GM21528 (cell line): ENCODE measurements around the gene NAA38.

Experiments used
- ATAC-seq: cut with Tn5 transposase; IDR thresholded peaks from one replicate; pipeline ENCODE4 v1.9.1; 2021; ENCODE audit warnings: mild to moderate bottlenecking, moderate library complexity; ENCODE audit not compliant: unreplicated experiment, low FRiP score

NAA38 gene

DNA sequence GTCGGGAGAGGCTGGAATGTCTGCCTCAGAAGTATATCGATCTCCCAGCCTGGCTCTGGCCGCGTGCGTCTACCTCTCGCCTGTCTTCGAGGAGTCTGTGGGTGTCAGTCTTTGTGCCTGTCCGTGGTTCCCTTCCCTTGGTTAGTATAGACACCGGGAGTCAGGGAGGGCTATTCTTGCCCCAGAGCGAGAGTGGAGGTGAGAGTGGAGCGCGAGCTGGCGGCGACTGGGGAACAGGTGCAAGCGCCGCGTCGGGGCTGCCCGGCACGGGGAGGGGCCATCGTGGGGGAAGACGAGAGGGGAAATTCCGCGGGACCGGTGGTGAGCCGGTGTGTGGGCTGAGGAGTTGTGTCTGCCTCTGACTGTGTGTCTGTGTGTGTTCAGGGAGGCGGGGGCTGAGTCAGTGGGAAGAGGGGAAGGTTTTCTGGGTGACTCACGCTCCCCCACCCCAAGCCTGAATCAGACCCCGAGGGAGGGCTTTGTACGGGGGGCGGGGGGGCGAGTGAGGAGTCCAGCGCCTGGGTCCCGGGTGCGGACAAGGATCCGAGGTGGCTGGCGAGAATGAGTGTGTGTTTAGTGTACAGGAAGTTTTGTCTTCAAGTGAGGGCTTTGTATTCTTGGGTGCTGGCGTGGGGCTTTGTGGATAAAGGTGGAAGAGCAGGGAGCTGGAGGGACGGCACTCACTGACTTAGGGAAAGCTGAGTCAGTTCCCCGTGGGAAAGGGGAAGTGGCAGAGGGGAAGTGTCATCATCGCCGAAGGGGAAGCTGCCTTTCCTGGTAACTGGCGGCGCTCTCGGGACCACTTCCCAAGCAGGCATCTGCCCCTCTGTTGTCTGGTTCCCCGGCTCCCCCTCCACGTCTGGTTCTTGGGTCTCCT, 14.7 kb downstream of the NAA38 start:
- ATAC-seq: no peak

DNA sequence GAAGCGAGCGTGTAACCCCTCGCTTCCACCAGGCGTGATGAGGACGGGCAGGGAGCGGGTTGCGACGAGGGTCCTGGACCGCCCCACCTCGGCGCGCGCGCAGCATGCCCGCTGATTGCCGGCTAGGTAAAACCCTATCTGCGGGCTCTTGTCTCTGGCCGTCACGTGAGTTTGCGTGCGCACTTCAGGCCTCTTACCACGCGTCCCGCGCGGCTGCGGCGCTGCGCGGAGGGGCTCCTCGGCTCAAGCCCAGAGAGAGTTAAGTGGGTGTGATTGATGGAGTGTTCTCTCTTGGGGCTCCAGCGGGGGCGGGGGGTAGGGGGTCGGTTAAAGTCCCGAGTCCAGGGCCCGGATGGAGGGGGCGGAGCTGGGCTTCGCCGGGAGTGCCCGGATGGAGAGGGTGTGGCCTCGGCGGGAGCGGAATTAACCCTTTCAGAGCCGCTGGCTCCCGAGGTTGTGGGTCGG, 15.4 kb downstream of the NAA38 start:
- no peak for ATAC-seq

DNA sequence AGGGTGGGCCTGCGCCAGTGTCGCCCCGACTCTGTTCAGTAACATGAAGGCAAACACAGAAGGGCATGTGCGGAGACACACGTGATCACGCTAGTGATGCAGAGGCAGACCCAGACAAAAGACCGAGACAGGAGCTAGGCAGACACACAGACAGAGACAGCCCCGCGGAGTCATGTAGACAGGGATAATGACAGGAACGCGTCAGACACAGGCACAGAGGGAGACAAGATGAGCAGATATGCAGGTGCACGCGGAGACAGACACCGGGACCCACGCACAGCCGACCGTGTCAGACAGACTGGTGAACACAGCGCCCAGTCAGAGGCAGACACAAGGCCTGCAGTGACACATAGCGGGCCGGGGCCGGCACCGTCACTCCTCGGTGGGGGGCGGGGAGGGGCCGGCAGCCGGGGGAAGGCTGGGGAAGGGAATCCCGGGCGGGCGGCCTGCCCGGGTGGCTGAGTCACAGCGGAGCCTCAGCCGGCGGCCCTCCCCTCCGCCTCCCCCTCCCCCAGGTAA, 15.9 kb downstream of the NAA38 start:
- no peak for ATAC-seq

DNA sequence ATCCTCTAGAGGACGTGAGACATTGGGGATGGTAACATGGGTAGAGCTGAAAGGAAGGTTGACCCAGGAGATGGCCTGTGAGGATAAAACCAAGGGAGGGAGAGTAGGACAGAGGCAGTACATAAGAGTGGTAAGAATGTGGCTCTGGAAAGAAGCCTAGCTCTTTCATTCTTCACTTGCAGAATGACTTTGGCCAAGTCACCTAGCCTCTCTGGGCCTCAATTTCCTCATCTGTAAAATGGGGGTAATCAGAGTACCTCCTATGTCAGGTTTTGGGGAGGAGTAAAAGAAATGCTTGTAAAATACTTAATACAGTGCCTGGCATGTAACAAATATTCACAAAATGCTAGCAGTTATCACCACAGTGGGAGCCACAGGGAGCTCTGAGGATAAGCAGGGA, 16.5 kb downstream of the NAA38 start:
- ATAC-seq: no peak

DNA sequence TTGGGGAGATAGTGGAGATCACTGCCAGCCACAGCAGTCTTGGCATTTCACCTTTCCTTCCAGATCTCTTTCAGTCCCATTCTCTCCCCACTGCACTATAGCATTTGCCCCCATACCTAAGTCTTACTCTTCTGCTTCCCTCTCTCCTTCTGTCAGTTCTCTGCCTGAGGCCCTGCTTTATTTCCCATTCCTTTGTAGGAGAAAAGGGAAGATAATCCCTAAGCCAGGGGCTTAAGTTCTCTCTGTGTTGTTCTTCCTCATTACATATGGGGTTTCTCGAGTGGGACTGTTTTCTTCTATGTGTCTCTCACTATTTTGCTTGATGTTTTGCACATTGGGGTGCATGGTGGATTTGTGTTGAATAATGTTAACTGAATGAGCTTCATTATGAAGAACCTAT, 16.9 kb downstream of the NAA38 start:
- ATAC-seq: no peak

DNA sequence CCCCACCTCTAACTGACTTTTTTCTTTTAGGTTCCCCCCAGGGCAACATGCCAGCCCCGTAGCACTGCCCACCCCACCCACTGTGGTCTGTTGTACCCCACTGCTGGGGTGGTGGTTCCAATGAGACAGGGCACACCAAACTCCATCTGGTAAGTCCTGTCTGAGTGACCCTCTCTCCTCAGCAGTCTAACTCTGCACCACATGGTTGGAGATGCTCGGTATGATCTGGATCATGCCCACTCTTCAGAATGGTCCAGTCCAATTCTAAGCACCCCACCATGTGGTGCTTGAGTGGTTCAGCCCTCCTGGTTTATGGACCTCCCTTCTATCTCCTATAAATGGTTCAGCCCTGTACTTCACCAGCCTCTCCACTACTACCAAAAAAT, 17.5 kb downstream of the NAA38 start:
- ATAC-seq: no peak

DNA sequence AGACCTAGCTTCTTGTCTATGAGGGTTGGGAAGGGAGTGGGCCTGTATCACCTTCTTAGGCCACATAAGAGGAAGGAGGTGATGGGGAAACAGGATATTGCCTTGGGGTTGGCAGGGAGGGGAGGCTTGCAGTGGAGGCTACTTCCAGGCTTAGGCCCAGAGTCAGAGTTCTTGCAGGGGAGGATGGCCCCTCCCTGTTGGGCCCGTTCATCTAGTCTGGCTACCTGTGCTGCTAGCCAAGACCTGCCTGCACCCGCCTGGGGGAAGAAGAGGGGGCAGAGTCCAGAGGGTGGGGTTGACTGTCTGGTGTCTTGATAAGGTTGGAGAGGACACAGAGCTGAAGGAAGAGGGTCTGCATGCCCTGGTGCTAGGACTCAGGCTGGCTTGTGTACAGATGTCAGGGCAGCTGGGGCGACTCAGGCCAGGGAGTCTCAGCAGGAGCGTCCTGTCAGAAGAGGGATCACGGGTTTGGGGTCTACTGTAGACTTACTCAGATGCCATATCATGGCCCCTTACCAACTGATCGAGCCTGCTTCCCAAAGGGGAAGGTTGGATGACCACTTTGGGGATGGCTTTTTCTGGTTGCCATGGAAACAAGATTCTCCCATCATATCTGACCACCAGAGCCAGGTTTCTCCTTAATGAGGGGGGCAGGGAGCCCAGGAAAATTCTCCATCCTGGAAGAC, 18.0 kb downstream of the NAA38 start:
- no peak for ATAC-seq

DNA sequence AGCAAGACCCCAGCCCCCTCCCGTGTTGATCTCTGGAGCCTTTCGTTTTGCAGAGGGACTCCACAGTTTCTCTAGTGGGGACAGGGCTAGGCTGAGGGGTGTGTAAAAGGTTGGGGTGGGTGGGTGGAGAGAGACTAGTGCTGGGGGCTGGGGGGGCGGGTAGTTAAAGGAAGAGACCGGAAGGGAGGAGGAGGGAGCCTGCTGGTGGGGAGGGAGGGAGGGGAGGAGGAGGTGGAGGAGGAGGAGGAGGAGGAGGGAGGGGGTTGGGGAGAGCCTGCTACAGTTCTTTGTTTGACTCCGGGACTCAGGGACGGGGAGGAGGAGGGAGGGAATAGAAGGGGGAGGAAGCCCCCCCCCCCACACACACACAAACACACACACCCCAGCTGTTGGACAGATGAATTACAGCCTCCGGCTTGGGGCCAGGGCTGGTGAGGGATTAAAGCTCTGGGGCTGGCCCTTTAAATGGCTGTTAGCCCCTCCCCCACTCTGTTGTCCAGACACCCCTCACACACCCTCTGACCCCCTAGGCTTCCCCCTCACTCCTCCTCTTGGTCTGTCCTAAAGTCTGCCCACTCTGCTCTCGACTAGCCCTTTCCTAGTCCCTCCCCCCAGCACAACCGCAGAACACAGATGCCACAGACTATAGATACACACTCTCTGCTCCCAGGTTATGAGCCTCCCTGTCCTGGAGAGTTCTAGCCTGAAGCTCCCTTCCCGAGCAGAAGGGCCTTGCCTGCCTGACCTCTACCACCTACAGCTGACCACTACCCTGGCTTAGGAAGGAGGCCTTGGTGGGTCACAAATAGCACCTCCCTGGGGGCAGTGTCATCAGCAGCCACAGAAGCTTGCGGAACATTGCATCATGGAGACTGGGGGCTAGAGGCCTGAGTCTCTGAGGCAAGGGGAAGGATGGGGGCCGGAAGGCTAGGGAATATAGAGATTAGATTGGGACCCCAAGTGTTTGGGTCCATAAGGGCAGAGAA, 19.0 kb downstream of the NAA38 start:
- no peak for ATAC-seq

DNA sequence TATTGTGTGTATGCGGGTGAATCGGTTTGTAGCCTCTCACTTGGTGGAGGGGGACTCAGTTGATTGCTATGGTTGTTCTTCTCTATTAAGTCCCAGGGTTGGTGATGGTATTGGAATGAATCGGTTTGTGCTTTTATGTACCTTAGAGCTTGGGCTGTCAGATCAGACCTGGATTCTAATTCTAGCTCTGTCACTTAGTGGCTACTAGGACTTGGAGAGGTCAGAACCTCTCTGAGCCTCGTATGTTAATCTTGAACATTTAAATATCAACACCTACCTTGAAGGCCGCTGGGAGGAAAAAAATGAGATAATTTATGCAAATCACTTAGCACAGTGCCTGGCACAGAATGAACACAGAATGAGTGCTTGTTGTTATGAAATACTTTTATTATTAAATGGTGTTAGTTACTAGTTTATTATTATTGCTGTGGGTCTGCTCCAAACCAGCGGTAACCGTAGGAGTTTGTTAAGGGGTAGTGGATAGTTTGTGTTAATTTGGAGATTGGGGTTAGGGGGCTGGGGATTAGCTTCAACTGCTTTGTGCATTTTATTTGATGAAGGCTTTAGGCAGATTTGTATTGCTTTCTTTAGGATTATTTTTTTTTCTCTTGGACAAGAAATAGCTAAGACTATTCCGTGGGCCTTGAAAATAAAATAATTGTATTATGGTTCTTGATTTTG, 19.8 kb downstream of the NAA38 start:
- no peak for ATAC-seq

DNA sequence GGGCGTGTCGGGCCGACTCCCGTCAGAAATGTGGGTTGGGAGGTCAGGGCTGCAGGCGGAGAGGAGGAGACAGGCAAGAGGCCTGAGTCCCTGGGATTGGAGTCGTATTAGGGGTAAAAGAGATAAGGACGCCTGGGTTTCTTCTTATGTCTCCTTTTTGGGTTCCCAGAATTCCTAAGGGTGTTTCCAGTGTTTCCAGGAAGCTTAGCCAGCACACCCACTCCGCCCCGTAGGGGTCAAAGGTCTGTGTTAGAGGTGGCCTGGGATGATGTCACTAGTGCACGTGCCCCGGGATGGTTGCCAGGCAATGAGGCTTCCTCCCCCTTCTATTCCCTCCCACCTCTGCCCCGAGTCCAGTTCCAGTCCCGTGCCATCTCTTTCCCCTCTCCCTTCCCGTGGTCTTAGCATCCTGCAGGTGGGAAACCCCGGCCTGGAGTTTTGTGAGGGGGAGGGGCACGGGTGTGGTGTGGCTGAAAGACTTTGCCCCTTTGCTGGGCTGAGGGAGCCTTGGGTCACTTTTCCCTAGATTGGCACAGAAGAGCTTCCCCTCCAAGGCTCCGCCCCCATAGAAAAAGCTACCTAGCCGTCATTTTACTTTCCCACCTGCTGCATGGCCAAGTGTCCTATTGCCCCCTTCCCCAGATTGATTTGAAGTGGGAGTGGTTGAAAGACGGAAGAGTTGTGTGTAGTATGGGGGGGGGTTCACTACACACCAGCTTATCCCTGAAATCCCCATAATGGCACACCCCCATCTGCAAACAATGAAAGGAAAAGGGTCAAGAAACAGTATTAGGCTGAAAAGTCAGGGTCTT, 20.6 kb downstream of the NAA38 start:
- ATAC-seq: no peak

DNA sequence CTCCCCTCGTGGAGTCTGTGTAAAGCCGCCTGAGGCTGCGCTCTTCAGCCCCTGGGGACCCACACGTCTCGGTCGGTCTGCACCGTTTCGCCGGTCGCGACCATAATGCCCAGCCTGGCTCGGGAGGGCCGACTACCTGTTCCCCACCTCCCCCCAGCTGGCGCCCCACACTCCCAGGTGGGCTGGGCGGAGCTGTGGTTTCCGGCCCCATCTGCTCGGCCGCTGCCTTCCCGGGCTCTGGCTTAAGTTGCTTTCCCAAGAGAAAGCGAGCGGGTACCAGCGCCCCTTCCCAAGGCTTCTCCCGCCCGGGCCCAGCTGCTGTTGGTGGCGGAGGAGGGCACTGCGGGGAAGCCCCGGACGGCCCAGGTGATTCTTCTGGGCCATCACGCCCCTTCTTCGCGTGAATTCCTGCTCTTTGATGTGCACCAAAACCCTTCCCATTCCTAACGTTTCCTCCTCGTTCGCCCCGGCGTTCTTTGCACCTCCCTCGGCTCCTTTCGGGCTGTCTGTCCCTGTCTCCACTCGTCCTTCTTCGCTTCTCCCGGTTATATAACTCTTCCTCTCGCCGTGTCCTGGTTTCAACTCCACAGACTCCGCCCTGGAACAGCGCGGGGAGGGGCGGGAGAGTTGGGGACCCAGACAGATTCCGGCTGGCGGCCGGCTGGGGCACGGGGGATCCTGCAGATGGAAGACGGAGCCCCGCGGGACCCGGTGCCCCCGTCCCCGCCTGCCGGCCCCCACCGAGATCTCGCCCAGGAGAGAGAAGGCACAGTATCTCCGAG, 21.4 kb downstream of the NAA38 start:
- peak; percentile 17 for ATAC-seq

DNA sequence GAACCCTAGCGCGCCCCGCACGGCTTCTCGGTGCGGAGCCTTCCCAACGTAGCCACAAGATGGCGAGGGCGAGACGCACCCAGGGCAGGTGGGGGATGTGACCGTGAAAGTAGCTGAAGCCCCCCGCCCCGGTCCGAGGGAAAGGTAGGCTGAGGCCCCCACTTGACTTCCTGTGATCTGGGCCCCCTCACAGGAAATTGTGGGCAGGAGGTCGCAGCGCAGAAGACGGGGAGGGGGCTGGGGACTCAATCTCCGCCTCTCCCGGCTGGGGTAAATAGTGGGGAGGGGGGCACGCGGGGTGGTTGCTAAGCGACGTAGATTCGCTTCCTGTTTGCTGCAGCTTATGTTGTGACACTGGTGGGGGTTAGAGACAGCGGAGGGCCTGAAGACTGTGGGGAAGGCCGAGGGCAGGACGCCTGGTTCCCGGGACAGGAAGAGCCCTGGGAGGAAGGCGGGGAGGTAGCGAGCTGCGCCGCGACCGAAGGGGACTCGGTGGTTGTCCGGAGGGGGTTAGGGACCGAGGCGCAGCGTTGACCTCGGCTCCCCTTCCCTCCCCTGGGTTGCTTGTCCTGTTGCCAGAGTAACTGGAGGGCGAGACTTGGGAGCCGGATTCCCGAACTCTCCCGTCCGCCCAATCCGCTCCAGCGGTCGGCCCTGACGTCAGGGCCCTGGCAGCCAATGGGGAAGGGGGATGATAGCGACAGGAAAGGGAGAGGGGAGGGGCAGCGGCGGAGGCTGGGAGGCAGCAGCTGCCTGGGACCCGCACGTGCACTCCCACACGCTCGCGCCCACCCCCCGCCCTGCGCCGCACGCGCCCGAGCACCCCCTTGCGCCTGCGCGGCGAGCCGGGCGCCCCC, 22.2 kb downstream of the NAA38 start:
- ATAC-seq: peak; percentile 39

DNA sequence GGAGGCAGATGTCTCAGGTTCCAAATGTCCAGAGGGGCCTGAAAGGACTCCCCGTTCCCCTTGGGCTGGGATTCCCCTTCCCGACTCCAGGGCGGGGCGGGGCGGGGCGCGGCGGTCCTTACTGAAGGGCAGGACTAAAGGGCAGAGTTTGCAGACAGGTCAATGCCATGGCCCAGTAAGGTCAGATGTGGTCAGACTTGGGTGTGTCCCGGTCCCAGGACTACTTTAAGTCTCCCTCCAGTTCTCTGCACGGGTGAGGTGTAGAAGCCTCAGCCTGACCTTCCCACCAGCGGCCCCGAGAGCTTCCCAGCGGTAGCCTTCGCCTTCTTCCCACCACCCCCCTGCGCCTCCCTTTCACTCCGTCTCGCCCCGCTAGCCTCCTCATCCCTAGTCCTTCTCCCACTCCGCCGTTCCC, 22.8 kb downstream of the NAA38 start:
- ATAC-seq: no peak

DNA sequence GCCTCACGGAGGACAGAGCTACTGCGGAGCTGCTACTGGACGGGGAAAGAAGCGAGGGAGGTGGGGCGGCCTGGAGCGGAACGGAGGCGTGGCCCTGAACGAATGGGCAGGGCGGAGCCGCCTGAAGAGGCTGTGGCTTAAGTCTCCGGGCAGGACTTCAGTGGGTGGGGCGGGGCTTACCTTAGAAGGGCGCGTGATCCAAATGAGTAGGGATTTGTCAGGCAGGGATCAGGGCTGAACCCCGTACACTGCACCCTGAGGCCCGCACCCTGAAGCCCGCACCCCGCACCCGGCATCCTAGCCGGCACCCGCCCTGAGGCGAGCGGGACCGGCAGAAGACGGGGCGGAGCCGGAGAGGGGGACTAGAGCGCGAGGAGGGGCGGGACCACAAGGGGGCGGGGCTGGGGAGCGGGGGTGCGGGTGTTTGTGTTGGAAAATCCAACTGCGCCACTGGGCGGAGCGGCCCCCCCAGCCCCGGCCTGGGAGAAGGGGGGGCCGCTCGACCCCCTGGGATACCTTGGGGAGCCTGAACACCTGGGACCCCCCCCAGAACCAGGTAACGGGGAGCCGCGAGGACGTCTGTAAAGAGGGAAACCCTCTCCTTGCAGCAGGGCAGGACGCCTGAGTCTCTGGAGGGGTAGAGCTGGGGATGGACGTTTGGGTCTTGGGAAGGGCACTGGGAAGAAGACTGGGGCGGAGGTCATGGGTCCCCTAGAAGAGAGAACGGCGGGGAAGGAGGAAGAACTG, 23.4 kb downstream of the NAA38 start, which contains the start of gene KDM6B:
TSS of gene KDM6B (plus strand) at position 423 of the 747 bp plus-strand sequence. CDS start 11,338 bp downstream, outside the sequence.
- peak; percentile 41 for ATAC-seq

DNA sequence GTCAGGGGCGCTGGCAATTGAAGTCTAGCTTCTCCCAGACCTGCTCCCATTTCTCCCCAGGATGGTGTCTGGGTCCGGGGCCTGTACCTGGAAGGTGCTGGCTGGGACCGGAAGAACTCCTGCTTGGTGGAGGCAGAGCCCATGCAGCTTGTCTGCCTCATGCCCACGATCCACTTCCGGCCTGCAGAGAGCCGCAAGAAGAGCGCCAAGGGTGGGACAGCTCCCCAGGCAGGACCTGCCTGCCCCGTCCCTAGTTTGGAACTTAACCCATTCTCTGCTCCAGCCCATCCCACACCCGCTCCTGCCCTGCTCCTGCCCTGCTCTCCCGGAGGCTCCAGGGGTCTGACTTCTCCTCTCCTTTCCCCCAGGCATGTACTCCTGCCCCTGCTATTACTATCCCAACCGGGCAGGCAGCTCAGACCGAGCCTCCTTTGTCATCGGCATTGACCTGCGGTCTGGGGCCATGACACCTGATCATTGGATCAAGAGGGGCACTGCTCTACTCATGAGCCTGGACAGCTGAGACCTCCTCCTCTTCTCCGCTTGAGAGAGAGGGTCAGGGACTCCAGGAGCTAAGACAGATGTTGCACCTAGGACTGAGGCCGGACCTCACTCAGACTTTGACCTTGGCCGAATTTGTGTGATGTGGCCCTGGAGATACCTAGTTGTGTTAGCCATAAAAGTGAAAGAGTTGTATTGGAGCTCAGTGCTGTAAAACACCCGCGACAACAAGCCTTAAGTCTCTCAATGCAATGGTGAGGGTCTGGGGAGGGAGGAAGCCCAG, 24.2 kb downstream of the NAA38 start:
- ATAC-seq: no peak

DNA sequence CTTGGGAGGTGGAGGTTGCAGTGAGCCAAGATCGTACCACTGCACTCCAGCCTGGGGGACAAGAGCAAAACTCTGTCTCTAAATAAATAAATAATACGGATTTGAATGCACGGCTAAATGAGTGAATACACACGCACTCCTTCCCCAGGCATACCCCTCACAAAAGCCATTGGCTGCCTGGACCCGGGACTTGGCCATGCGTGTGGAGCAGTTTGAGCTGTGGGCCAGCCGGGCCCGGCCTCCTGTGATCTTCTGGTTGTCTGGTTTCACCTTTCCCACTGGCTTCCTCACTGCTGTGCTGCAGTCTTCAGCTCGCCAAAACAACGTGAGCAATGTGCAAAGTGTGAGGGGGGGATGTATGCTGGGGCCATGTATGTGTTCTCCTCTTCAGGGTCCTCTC, 24.9 kb downstream of the NAA38 start:
- ATAC-seq: no peak
